IPS-11a (cell line): ENCODE measurements around the gene S100Z.
"Not testable (repeated sequence)": the region's sequence is repeated elsewhere in the genome, so short reads cannot be mapped to it uniquely, and the experiment has no call there.

Source experiments
- H3K4me3 ChIP-seq: one replicate; pipeline ENCODE4 v1.5.1; 2013; ENCODE audit warnings: low read depth, low read length, control low read depth

Gene S100Z

GRCh38 chr5:76822105-76822731 lies 27.6 kb upstream of the S100Z start:
- H3K4me3 ChIP-seq, result not testable (repeated sequence)

GRCh38 chr5:76826416-76826815 lies 23.4 kb upstream of the S100Z start:
- not testable (repeated sequence) for H3K4me3 ChIP-seq

- H3K4me3 ChIP-seq, result no peak overlapping the region
Measured at GRCh38 chr5:76831110-76831452, 18.7 kb upstream of the S100Z start.

- no peak overlapping the region for H3K4me3 ChIP-seq
Measured at GRCh38 chr5:76836181-76836580, 13.6 kb upstream of the S100Z start.

GRCh38 chr5:76836585-76836984 lies 13.2 kb upstream of the S100Z start:
- H3K4me3 ChIP-seq, result no peak overlapping the region

- H3K4me3 ChIP-seq, result no peak overlapping the region
Measured at GRCh38 chr5:76838481-76839261, 11.1 kb upstream of the S100Z start.

- H3K4me3 ChIP-seq, result no peak overlapping the region
Measured at GRCh38 chr5:76841361-76841760, 8.5 kb upstream of the S100Z start.

- H3K4me3 ChIP-seq, result no peak overlapping the region
Measured at GRCh38 chr5:76845890-76846289, 3.9 kb upstream of the S100Z start.

GRCh38 chr5:76850543-76851145 lies 830 bp downstream of the S100Z start:
- H3K4me3 ChIP-seq, result no peak overlapping the region

- no peak overlapping the region for H3K4me3 ChIP-seq
Measured at GRCh38 chr5:76851728-76852369, 2.0 kb downstream of the S100Z start.

- H3K4me3 ChIP-seq, result no peak overlapping the region
Measured at GRCh38 chr5:76852772-76853171, 3.0 kb downstream of the S100Z start.

GRCh38 chr5:76853741-76854140 lies 3.9 kb downstream of the S100Z start:
- not testable (repeated sequence) for H3K4me3 ChIP-seq

GRCh38 chr5:76854644-76855043 lies 4.8 kb downstream of the S100Z start:
- H3K4me3 ChIP-seq, result no peak overlapping the region

- H3K4me3 ChIP-seq, result not testable (repeated sequence)
Measured at GRCh38 chr5:76855501-76855900, 5.7 kb downstream of the S100Z start.

- no peak overlapping the region for H3K4me3 ChIP-seq
Measured at GRCh38 chr5:76855961-76856360, 6.1 kb downstream of the S100Z start.

GRCh38 chr5:76856800-76857199 lies 7.0 kb downstream of the S100Z start:
- H3K4me3 ChIP-seq, result not testable (repeated sequence)

- no peak overlapping the region for H3K4me3 ChIP-seq
Measured at GRCh38 chr5:76859591-76860247, 9.9 kb downstream of the S100Z start.

GRCh38 chr5:76861612-76862011 lies 11.8 kb downstream of the S100Z start:
- H3K4me3 ChIP-seq, result no peak overlapping the region

- H3K4me3 ChIP-seq, result no peak overlapping the region
Measured at GRCh38 chr5:76863001-76863400, 13.2 kb downstream of the S100Z start.

- H3K4me3 ChIP-seq, result no peak overlapping the region
Measured at GRCh38 chr5:76866503-76866902, 16.7 kb downstream of the S100Z start.

GRCh38 chr5:76867038-76867437 lies 17.2 kb downstream of the S100Z start:
- no peak overlapping the region for H3K4me3 ChIP-seq
